Omental fat pad (tissue), 4 donors: ENCODE data around the gene ARSI. TPM values are rescaled to one million over a fixed set of nuclear protein-coding genes. Genes with fewer than 3 reads are reported as not detected.
A peak's percentile ranks its signal among the peaks of the same experiment; 100 is the strongest.

Experiments
- ATAC-seq: fragments of 150-250 bp; one replicate; pipeline ENCODE4 v1.9.1; 2016; ENCODE audit warnings: mild to moderate bottlenecking, moderate library complexity; ENCODE audit not compliant: low FRiP score
- DNase-seq: peaks from one replicate; pipeline ENCODE4 v3.0.0-alpha.2; 2019; ENCODE audit warnings: low spot score
- CTCF ChIP-seq, 3 donors: fragments of 450-650 bp; IDR thresholded peaks; one replicate each; pipeline ENCODE4 v1.5.1; 2016 to 2017; ENCODE audit warnings: antibody characterized with exemption in 3 of 3, mild to moderate bottlenecking in 3 of 3, moderate library complexity in 2 of 3
- total RNA-seq, 4 donors: library from RNA; depleted of rRNA; stranded (reverse); fragments of >200 nt; gene quantifications; one replicate each; pipeline ENCODE4 v1.1.0, GENCODE V29; 2016

The ARSI gene
- 10 to 100 TPM in 1 of 4 donors, 1 to 10 TPM in 2, under 1 TPM in 1; 0.69 to 43.1 (median 3.6) TPM for total RNA-seq

- no peak for TF ChIP-seq CTCF (IDR thresholded peaks at IDR 0.05)
Observed at GRCh38 chr5:150302301-150303069, at the start of gene ARSI. ARSI (minus strand) TSS chr5:150302905; CDS start chr5:150302373, 532 bp downstream.

GRCh38 chr5:150350524-150351344, 48.0 kb upstream of the ARSI start:
- no peak for TF ChIP-seq CTCF (IDR thresholded peaks at IDR 0.05)
- ATAC-seq, result peak; percentile 63

More at GRCh38 chr5:150302301-150303069, at the start of gene ARSI:
- DNase-seq (no peak), ATAC-seq (peak; percentile 71)

GRCh38 chr5:150349681-150350275, 47.1 kb upstream of the ARSI start:
- DNase-seq, result no peak
- ATAC-seq, result no peak
- TF ChIP-seq CTCF (IDR thresholded peaks at IDR 0.05), result no peak

More at GRCh38 chr5:150350524-150351344, 48.0 kb upstream of the ARSI start:
- peak; percentile 47 for DNase-seq

GRCh38 chr5:150347451-150347850, 44.7 kb upstream of the ARSI start:
- TF ChIP-seq CTCF (IDR thresholded peaks at IDR 0.05), result no peak
- ATAC-seq (no peak), DNase-seq (no peak)

- TF ChIP-seq CTCF (IDR thresholded peaks at IDR 0.05), result no peak
- no peak for ATAC-seq
- no peak for DNase-seq
Observed at GRCh38 chr5:150347003-150347402, 44.3 kb upstream of the ARSI start.

- no peak for TF ChIP-seq CTCF (IDR thresholded peaks at IDR 0.05)
- DNase-seq (no peak), ATAC-seq (no peak)
Observed at GRCh38 chr5:150346592-150346991, 43.9 kb upstream of the ARSI start.
